ENCODE results near the gene PNMA6E.

PNMA6E gene

DNA sequence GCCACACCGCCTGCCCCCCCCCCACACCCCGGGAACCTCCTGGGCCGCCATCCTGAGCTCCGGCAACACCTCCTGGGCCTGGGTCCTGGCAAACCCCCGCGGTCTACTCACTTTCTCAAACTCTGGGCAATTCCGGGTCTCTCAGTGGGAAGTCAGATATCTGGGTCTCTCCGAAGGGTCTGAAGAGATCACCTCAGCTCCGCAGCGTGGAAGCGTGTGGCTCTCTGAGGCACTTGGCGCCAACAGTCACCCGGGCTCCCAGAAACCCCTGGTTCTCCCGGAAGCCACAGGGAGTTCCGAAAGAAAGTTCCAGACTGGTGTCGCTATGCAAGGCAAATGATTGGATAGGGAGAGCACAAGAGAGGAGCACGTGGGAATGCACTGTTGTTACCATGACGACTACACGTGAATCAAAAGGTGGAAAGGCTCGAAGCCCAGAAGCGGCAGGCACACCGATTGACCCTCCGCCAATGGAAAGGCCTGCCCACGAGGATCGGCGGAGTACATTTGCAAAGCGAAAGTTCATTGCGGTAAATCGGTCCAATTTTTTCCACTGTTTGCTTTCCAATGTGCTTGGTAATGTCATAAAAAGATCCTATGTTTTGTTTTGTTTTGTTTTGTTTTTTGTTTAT, at the start of gene PNMA6E:
Gene PNMA6E, minus strand, starts transcription at position 218 of the 632 bp plus-strand sequence. CDS start 2,501 bp downstream, outside the sequence.
- DNase-seq: no peak

DNA sequence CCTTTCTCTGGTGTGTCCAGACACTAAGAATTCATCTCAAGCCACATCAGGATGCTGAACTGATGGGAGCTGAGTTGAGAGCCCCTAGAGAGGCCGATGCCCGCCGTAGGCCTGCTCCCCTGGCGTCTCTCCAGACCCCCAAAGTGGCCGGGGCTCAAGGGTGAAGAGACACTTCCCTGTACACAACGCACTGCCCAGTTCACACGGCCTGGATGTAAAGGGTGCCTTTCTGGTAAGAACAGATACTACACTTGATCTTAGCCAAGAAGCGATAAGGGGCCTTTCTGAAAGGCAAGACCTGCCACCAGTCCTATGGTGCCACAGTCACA, 49.8 kb upstream of the PNMA6E start:
- no peak for DNase-seq

DNA sequence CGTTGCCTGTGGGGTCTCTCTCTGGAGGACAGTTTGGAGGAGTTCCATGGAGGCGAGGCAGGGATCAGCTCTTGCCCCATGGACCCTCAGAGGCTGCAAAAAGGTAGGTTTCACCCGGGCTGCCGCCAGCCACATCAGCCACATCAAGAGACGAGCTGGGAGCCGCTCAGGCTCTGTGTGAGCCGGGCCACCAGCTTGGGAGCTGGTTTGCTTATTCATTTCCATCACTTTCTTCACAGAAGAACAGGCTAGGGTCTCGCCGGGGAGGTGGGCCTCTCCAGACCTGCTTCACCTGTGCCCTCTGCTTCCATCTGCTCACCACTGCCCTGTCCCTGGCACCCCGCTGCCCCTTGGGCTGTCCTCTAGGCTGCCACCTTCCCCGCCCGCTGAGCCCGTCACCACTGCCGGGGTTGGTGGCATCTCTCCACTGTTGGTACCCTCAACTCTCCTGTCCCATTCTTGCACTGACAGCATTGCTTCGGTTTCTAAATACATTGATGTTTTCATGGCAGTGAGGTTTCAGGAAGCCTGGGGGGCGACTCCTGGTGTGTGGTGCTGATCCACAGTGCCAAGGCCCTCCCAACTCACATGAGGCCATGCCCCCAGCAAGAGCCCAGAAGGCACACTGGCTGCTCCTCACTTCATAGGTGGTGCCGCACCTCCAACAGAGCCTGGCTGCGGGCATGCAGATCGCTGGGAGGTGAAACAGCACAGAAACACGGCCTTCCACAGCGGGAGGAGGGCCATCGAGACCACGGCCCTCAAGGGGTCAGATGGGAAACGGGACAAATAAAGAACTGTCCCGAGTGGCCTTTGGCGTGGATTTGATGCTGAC, 49.2 kb upstream of the PNMA6E start:
- DNase-seq: no peak

DNA sequence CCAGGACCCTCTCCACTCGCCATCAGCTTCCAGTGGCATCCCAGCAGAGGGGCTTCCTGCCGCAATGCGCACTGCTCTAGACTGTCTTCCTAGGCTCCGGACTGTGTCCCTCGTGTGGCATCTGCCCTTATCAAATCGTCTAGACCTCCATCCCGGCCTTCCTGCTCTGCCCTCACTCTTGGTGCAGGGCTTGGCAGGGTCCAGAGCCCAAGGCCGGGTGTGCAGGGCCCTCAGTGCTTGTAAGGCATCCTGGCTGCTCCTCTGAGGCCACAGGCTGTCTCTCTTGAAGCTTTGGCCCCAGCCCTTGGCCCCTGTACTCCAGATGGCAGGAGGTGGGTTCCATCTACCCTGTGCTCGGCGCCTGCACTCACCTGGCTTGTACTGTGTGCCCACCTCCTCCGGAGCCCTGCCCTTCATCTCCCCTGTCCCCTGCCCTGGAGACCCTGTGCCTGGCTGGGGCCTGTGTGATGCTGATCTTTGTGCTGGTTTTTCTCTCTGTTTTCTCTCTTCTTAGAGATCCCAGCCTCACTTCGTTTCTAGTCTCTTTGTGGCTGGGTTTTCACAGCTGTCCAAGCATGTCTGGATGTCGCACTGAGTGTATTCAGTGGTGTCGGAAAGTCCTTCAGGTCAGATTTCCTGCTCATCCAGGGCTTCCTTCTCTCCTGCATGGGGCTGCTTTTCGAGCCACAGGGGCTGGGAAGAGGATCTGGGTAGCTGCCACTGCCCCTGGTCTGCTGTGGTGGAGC, 48.4 kb upstream of the PNMA6E start:
- DNase-seq: no peak

DNA sequence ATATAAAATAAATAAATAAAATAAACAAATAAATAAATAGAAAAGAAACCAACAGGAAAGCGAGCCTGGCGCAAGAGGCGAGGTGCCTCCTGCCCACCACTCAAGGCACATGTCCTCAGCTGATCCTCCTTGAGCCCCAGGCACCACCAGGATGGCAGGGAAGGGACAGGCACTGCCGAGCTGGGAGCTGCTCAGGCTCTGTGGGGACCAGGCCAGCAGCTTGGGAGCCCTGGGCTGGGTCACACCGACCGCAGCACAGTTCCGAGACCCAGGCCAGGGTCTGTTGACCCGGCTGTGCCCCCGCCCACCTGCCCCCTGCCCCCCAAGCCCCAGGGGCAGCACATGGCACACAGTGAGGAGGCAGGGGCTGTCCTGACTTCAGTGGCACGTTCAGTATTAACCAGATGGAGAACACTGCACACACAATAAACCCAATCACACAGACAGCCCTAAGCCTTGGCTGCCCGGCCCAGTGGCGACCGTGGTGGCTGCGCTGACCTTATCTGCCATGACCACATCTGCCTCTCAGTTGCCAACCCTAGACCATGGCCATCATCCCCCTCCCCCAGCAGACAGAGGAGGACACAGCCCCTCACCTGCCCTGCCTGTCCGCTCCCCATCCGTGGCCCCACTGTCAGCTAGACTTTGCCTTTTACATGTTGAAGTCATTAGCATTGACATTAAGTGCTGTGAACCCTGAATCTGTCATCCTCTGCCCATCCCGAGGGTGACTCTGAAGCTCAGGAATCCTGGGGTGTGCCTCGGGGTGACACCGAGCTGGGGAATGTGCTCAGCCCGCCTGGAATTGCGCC, 47.6 kb upstream of the PNMA6E start:
- DNase-seq: no peak

DNA sequence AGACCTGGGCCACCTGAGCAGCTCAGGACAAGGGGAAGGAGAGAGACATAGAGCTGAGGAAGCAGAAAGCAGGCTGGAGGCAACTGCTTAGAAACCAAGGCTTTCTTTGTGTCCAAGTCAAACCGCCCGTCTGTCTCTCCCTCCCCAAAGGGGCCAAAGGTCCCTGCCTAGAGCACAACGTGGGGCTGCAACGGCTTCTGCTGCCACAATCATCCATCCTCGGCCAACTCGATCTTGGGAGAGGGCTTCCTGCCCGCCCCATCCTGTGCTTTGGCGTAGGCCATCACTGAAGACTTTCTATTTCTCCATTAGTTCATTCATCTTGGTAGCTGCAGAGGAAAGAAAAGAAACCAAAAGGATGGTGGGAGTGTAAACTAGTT, 46.4 kb upstream of the PNMA6E start:
- DNase-seq: no peak

DNA sequence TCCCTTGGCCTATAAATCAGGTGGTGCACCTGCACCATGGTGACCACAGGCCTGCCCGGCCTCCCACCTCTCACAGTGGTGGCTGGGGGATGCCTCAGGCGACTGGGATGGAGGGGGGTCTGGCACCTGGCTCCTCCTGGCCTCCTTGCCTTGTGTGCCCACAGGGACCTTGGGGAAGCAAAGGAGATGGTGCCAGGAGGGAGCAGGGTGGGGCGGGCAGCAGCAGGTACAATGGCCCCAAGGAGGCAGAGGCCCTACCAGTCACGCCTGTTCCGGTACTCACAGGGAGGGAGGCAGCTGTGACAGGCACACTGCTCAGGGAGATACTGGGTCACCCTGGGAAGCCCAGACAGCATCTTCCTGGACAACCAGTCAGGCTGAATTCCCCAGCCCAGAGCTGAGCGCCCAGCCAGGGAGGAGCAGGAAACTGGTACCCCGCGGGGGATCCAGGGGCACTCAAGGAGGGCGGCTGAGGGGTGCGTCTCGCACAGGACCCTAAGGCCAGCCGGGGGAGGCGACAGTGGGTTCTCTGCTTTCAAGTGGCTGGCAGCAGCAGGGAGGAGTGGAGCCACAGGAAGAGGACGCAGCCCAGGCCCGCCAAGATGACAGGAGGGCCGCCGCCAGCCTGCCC, 45.9 kb upstream of the PNMA6E start:
- DNase-seq: no peak

DNA sequence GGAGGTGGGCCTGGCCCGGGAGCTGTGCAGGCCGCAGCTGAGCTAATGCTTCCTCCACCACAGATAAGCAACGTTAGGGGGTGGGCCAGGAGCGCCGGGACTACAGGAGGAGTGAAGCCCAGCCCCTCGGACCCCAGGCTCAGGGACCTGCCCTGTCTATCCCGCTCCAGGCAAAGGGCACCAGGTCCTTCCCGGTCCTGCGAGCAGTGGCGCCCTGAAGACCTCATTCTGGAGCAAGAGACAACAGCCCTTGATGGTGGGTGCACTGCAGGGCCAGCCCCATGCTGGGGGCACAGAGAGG, 45.4 kb upstream of the PNMA6E start:
- no peak for DNase-seq

DNA sequence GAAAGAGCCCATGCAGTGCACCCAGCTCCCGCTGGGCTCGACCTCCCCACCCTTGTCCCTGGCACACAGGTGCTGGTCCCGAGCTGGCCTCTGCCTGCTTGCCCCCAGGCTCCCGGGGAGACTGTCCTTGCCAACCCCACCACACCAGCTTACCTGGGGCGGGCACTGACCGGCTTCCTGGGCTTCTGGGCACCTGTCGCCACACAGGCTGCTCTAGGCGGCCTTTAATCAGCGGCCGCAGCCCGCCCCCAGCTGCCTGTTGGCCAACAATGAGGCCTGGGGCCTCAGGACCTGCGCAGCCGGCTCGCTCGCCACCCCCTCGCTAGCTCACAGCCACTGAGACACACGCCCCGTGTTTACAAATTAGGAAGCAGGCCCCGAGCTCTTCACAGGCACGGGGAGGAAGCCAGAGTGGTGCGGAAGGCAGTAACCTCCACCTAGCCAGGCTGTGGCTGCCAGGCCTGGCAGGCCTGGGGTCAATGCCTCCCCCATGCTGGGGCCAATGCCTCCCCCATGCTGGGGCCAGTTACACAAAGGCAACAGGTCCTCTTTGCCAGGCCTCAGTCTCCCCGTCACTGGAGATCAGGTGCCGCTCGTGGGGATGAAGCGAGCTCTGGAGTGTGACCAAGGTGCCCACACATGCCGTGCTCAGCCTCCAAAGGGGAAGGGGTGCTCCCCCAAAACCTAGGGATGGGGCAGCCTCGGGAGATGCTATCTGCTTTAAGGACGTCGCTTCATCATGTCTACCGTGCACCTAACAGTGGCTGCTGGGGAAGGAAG, 44.9 kb upstream of the PNMA6E start, which contains the start of gene TREX2:
Gene TREX2, minus strand, starts transcription at position 201 of the 780 bp plus-strand sequence. CDS start 626 bp downstream, outside the sequence.
- DNase-seq: peak in 1 of 3 experiments; percentile 24

DNA sequence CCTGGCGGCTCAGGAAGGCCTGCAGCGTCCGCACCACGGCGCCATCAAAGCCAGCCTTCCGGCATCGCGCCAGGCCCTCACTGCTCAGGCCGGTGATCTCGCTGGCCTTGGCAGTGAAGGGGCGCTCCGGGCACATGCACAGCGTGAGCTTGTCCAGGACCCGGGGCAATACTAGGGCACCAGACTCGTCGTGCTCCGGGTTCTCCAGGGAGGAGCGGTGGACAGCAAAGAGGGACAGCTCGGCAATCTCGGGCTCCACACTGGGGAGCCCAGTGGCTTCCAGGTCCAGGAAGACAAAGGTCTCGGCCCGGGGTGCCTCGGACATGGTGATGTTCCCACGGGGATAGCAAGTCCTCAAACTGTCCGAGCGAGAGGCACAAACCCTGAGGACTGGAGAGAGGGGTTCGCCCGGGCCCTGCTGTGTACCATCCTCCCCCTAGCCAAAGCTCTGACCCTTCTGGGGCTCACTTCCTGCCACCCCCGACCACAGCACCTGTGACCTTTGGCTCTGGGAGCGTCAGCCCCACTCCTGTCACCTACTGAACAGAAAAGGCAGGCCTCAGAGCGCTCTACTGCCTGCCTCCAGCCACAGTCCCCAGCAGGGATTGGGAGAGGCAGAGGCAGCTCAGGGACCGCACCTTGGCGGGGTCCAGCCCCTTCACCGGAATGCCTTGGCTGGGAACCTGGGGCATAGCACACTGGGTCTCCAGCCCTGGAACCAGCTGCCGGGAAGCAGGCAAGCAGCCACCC, 44.1 kb upstream of the PNMA6E start:
- no peak for DNase-seq

DNA sequence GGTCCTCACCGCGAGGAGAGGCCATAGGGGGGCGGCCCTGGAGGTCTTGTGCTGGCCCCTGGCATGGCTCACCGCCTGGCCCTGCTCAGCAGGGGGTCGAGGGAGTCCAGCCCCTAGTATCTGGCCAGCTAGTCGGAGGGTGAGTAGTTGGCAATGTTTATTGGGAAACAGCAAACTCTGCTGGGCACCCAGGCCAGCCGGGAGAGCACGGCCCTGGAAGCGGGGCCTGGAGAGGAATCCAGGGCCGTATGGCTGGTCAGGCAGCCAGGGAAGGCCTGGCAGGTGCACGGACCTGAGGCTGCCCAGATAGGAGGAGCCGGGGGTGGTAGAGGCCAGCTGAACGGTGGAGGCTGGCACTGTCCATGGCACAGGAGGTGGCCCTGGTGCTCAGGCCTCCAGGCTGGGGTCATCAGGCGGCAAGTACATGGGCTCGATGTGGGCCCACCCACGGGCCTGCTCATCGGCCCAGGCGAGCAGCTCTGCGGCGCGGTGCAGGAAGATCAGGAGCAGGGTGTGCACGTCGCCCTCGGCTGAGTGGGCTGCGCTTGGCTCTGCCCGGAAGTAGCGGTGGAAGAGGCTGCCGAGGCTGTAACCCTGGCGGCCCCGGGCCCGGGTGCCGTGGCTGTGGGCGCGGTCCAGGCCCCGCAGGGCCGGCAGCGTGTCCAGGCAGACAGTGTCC, 43.3 kb upstream of the PNMA6E start:
- no peak for DNase-seq

DNA sequence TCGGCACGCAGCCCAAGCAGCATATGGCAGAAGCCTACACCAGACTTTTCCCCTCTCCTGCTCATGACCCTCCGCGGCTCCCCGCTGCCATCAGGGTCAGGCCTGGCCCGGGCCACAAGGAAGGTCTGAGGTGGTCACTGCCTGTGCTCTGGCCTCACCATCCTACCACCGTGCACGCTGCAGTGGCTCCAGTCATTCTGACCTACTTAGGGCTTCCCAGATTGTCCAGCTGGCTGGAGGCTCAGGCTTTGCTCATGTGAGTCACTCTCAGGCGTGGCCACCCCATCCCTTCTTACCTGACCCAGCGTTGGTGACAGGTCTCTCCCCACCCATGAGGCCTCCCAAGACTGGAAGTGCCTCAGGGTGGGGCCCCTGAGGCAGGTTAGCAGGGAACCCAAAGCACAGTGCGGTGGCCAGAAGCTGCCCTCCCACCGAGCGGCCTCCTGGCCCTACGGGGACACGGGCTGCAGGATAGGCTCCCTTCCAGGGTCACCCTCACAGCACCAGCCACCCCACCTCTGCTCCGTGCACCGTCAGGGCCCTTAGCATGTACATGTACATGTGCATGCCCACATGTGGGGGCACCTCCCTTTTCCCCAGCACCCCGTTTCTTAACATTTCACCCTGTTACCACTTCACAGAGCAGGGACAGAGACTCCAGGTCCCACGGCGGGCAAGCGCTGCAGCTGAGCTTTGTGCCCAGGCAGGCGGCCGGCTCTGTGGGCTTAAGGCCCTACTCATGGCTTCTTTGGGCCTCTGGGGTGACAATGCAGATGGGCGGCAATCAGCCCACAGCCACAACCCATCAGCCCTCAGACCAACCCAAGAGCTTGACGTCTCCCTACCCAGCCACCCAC, 42.6 kb upstream of the PNMA6E start:
- DNase-seq: no peak

DNA sequence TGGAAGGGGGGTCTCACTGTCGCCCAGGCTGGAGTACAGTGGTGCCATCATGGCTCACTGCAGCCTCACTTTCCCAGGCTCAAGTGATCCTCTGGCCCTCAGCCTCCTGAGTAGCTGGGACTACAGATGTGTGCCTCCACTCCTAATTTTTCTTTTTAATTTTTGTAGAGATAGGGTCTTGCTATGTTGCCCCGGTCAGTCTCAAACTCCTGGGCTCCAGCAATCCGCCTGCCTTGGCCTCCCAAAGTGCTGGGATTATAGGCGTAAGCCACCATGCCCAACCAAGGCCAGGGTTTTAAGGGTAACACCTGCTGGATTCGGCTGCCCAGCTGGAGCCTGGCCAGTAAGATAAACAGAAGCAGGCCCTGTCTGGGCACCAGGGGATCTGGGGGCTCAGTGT, 41.3 kb upstream of the PNMA6E start:
- DNase-seq: no peak

DNA sequence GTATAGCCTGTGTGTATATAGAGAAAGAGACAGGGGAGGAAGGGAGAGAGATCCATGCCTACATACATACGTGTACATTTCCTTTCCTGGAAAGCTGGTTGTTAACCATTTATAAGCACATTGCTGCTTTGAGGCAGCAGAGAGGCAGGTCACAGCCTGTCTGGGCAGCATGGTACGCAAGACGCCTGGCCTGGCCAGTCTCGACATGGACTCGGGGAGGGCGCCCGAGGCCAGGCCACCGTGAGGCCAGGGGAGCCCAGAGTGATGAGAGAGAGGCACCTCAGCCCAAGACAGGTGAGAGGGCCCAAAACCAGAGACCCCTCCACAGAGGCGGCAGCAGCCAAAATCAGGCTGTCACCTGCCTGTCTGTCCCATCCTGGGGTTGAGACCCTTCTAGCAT, 40.8 kb upstream of the PNMA6E start:
- DNase-seq: no peak

DNA sequence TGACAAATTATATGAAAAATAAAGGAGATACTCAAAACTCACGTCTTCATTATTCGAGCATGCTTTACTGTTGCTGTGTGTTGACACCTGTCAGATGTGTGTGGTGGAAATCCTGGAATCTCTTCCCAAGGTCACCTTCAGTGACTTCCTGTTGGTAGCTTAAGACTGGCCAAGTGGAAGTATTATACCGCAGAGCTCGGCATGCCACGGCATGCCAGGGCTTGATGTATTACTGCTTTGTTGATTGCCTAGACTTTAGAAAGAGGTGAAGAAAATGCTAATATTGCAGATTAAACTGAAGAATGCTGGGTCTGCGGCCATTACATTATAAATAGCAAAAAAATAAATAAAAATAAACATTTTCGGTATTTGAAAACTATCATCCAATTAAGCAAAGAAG, 40.1 kb upstream of the PNMA6E start:
- DNase-seq: peak in 1 of 3 experiments; percentile 21

DNA sequence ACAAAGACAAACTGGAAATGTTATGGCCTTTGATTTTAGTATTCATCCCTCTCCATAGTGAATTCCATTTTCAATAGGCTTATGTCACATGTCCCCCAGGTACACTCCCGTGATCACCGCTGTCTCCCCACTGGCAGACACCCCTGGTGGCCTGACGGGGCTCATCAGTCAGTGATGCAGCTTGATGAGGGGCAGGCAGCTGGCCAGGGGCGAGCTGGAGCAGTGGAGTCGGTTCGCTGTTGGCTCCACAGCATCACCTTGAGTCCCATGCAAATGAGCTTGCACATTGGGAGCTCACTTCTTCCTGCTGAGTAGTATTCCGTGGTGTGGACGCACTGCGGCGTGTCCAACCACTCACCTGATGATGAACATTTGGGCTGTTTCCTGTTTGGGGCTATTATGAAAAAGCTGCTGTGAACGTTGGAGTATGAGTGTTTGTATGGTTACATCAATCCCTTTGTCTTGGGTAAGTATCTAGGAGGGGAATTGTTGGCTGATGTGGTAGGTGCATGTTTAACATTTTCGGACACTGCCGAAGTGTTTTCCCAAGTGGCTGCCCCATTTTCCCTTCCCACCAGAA, 39.5 kb upstream of the PNMA6E start:
- DNase-seq: peak in 1 of 3 experiments; percentile 7

DNA sequence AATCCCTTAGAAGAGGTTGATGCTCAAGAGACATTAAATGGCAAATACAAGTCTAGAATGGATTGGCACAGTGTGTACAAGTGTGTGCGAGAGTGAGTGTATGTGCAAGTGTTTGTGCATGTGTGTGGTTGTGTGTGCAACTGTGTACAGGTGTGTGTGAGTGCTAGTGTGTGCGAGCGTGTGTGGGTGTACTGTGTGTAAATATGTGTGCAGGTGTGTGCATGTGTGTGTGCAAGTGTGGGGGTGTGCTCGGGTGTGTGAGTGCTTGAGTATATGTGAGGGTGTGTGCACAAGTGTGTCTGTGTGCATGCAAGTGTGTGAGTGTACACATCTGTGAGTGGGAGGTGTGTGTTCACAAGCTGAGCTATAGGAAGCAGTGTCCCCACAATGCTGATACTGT, 38.8 kb upstream of the PNMA6E start:
- DNase-seq: no peak

DNA sequence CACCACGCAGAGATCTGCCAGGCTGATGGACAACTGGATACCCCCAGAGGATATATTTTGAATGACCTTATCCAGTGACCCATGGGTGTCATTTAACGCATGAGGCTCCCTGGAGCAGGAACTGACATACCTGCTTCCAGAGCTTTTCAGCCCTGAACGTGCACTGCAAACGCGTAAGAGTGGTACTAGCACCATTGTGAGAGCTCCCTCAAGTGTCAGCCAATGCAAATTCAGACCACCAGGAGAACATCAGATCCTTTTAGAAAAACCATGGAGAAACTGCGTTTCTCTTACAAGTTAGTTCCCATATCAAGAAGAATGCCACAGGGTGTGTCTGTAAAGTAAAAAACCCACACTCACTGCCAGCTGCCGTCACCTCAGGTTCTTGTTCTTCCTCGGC, 37.4 kb upstream of the PNMA6E start:
- DNase-seq: peak in 2 of 3 experiments; percentile 15 to 35

DNA sequence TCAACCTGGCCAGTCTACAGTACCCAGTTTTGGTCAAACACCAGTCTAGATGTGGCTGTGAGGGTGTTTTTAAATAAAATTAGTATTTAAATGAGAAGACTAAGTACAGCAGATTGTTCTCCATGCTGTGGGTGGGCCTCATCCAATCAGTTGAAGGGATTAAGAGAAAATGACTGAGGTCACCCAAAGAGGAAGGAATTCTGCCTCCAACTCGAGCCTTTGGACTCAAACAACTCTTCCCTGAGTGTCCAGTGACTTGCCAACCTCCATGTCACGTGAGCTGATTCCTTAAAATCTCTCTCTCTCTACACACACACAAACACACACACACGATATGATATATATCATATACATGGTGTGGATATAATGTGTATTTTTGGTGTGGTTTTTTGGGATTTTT, 34.7 kb upstream of the PNMA6E start:
- no peak for DNase-seq

Data from NCI-H1417 (cell line).